WTC11 (cell line): ENCODE data around the gene GLOD5.

Source experiments
- ESRRA ChIP-seq: sonication (generic); formaldehyde crosslinking; IDR thresholded peaks from 2 replicates; pipeline ENCODE4 v1.8.1; 2022; ENCODE audit warnings: mild to moderate bottlenecking, missing genetic modification reagents, borderline replicate concordance
- MYBL2 ChIP-seq: sonication (generic); formaldehyde crosslinking; IDR thresholded peaks from 2 replicates; pipeline ENCODE4 v1.8.1; 2023; ENCODE audit warnings: mild to moderate bottlenecking, moderate library complexity, missing genetic modification reagents
- TEAD4 ChIP-seq: sonication (generic); formaldehyde crosslinking; IDR thresholded peaks from 2 replicates; pipeline ENCODE4 v1.8.0; 2022; ENCODE audit warnings: mild to moderate bottlenecking, missing genetic modification reagents
- ZNF263 ChIP-seq: sonication (generic); formaldehyde crosslinking; IDR thresholded peaks from 2 replicates; pipeline ENCODE4 v1.8.1; 2022; ENCODE audit warnings: low read depth, mild to moderate bottlenecking, moderate library complexity, missing genetic modification reagents
- TF ChIP-seq, protein P1 (sequence below): fragments of 200-600 bp; IDR thresholded peaks from 2 replicates; pipeline ENCODE4 v1.8.0; 2022; ENCODE audit warnings: antibody characterized with exemption
- TF ChIP-seq, protein P2 (sequence below): sonication (generic); formaldehyde crosslinking; IDR thresholded peaks from 2 replicates; pipeline ENCODE4 v1.8.0; 2023; ENCODE audit warnings: missing genetic modification reagents
- TF ChIP-seq, protein P3 (sequence below): sonication (generic); formaldehyde crosslinking; IDR thresholded peaks from 2 replicates; pipeline ENCODE4 v1.8.0; 2022; ENCODE audit warnings: mild to moderate bottlenecking, missing genetic modification reagents
- TF ChIP-seq, protein P4 (sequence below): fragments of 250-450 bp; sonication (Bioruptor Pico); IDR thresholded peaks from 2 replicates; pipeline ENCODE4 v1.9.0; 2021; ENCODE audit warnings: mild to moderate bottlenecking, borderline replicate concordance
- TF ChIP-seq, protein P5 (sequence below): sonication (generic); formaldehyde crosslinking; IDR thresholded peaks from 2 replicates; pipeline ENCODE4 v1.8.0; 2022; ENCODE audit warnings: mild to moderate bottlenecking, missing genetic modification reagents

DNA sequence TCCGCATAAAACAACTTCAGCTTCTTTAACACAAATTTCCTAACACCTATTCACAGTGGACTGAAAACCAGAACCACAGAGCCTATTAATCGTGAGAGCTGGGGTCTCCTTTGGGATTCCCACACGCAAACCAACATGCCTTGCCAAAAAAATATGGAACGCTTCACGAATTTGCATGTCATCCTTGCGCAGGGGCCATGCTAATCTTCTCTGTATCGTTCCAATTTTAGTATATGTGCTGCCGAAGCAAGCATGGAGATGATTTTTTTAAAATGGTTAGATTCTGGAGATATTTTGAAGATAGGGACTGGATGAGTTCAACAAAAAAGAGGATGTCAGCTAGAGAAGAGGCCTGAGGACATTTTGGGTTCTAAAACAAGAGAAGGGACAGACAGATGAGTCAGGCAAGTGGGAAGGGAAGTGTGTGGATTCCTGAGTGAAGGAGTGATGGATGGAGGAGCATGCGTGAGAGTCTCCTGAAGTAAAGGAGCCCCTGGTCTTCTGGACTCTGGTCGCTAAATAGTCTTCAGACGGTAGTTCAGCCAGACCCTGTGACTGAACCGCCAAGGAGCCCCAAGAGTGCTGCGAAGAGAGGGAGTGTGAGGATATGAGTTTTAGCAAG is 15.4 kb downstream of the GLOD5 start:
- TF ChIP-seq, protein P1, sequence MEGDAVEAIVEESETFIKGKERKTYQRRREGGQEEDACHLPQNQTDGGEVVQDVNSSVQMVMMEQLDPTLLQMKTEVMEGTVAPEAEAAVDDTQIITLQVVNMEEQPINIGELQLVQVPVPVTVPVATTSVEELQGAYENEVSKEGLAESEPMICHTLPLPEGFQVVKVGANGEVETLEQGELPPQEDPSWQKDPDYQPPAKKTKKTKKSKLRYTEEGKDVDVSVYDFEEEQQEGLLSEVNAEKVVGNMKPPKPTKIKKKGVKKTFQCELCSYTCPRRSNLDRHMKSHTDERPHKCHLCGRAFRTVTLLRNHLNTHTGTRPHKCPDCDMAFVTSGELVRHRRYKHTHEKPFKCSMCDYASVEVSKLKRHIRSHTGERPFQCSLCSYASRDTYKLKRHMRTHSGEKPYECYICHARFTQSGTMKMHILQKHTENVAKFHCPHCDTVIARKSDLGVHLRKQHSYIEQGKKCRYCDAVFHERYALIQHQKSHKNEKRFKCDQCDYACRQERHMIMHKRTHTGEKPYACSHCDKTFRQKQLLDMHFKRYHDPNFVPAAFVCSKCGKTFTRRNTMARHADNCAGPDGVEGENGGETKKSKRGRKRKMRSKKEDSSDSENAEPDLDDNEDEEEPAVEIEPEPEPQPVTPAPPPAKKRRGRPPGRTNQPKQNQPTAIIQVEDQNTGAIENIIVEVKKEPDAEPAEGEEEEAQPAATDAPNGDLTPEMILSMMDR = no peak
- TF ChIP-seq, protein P2, sequence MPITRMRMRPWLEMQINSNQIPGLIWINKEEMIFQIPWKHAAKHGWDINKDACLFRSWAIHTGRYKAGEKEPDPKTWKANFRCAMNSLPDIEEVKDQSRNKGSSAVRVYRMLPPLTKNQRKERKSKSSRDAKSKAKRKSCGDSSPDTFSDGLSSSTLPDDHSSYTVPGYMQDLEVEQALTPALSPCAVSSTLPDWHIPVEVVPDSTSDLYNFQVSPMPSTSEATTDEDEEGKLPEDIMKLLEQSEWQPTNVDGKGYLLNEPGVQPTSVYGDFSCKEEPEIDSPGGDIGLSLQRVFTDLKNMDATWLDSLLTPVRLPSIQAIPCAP (CRISPR knock-in tag) = no peak
- TF ChIP-seq, protein P3, sequence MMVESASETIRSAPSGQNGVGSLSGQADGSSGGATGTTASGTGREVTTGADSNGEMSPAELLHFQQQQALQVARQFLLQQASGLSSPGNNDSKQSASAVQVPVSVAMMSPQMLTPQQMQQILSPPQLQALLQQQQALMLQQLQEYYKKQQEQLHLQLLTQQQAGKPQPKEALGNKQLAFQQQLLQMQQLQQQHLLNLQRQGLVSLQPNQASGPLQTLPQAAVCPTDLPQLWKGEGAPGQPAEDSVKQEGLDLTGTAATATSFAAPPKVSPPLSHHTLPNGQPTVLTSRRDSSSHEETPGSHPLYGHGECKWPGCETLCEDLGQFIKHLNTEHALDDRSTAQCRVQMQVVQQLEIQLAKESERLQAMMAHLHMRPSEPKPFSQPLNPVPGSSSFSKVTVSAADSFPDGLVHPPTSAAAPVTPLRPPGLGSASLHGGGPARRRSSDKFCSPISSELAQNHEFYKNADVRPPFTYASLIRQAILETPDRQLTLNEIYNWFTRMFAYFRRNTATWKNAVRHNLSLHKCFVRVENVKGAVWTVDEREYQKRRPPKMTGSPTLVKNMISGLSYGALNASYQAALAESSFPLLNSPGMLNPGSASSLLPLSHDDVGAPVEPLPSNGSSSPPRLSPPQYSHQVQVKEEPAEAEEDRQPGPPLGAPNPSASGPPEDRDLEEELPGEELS (CRISPR knock-in tag) = no peak
- TF ChIP-seq TEAD4 (CRISPR knock-in tag) (no peak), ZNF263 (CRISPR knock-in tag) (no peak), MYBL2 (CRISPR knock-in tag) (no peak), ESRRA (no peak)
- TF ChIP-seq, protein P4, sequence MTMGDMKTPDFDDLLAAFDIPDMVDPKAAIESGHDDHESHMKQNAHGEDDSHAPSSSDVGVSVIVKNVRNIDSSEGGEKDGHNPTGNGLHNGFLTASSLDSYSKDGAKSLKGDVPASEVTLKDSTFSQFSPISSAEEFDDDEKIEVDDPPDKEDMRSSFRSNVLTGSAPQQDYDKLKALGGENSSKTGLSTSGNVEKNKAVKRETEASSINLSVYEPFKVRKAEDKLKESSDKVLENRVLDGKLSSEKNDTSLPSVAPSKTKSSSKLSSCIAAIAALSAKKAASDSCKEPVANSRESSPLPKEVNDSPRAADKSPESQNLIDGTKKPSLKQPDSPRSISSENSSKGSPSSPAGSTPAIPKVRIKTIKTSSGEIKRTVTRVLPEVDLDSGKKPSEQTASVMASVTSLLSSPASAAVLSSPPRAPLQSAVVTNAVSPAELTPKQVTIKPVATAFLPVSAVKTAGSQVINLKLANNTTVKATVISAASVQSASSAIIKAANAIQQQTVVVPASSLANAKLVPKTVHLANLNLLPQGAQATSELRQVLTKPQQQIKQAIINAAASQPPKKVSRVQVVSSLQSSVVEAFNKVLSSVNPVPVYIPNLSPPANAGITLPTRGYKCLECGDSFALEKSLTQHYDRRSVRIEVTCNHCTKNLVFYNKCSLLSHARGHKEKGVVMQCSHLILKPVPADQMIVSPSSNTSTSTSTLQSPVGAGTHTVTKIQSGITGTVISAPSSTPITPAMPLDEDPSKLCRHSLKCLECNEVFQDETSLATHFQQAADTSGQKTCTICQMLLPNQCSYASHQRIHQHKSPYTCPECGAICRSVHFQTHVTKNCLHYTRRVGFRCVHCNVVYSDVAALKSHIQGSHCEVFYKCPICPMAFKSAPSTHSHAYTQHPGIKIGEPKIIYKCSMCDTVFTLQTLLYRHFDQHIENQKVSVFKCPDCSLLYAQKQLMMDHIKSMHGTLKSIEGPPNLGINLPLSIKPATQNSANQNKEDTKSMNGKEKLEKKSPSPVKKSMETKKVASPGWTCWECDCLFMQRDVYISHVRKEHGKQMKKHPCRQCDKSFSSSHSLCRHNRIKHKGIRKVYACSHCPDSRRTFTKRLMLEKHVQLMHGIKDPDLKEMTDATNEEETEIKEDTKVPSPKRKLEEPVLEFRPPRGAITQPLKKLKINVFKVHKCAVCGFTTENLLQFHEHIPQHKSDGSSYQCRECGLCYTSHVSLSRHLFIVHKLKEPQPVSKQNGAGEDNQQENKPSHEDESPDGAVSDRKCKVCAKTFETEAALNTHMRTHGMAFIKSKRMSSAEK (CRISPR knock-in tag) = no peak
- TF ChIP-seq, protein P5, sequence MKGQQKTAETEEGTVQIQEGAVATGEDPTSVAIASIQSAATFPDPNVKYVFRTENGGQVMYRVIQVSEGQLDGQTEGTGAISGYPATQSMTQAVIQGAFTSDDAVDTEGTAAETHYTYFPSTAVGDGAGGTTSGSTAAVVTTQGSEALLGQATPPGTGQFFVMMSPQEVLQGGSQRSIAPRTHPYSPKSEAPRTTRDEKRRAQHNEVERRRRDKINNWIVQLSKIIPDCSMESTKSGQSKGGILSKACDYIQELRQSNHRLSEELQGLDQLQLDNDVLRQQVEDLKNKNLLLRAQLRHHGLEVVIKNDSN = no peak
